ENCODE measurements around the gene MMP11.

- no peak for TF ChIP-seq CTCF (IDR thresholded peaks at IDR 0.05)
- no peak for TF ChIP-seq POLR2A (IDR thresholded peaks at IDR 0.05)
These were observed 44.5 kb downstream of the MMP11 start for GRCh38 chr22:23817146-23817545.
